GM12891 (cell line): ENCODE results near the gene CCDC200.

ENCODE experiments used
- SPI1 ChIP-seq: IDR thresholded peaks from 2 replicates; pipeline ENCODE4 v1.6.1; 2011; ENCODE audit warnings: low read depth, low read length, control low read depth
- TAF1 ChIP-seq: IDR thresholded peaks from 2 replicates; pipeline ENCODE4 v1.6.1; 2011; ENCODE audit warnings: low read depth, low read length, control low read depth

DNA sequence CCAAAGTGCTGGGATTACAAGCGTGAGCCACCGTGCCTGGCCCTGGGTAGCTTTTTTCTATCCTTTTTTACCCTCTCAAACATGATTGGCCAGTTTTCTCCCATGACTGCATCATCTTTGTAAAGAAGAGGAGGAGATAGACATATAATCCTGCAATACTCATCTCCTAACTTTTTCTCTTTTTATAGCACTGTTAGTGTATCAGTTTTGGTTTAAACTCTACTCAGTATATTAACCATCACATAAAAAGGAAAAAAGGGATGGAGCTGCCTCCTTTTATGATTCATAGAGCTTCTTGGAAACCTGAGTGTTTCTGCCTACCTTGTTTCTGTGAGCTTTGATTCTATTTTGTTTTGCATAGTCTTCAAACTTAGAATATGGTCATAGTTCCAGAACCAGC lies 28.8 kb downstream of the CCDC200 start:
- TF ChIP-seq TAF1 (no peak), SPI1 (no peak)
